AG08395 (cell line): ENCODE measurements around the gene TREML1.
A peak's percentile ranks its signal among the peaks of the same experiment; 100 is the strongest.

Experiments
- DNase-seq: peaks from one replicate; pipeline ENCODE4 v3.0.0; 2012; ENCODE audit warnings: mixed read lengths, low spot score

Gene TREML1

DNA sequence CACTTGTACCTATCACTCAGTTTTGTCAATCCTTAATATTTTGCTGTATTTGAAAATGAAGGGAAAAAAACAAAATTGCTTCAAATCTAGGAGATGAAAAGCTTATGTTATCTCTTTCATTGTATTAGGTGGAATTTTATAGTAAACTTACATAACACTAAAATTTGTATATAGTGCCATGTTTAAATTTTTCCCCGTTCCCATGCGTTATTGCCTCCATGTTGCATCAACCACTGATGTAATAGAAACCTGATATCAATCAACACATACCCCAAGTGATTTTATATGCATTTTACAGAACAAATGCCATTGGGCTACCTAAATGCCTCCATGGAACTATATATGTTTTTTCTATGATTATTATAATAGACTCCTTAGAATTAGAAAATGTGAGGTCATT lies 23.5 kb upstream of the TREML1 start:
- no peak for DNase-seq

DNA sequence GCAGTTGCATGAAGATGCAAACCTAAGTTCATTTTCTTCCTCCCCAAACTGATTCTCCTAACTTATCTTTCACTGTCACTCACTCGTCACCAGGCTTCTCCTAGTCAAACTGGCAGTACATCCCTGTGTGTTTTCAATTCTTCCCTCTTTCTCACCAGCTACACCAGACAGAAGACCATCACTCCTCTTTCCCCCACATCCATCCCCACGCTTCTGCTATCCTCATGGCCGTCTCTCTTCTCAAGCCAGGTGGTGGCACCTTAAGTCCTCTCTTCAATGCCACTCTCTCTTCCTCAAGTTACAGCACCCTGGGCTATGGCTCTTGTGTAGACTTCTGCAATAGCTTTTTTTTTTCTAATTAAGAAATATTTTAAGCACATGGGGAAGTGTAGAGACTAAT lies 23.1 kb upstream of the TREML1 start:
- DNase-seq, result no peak

GRCh38 chr6:41176189-41176588 lies 22.0 kb upstream of the TREML1 start:
- DNase-seq, result no peak

- no peak for DNase-seq
These were observed 20.9 kb upstream of the TREML1 start for GRCh38 chr6:41175084-41175483.

DNA sequence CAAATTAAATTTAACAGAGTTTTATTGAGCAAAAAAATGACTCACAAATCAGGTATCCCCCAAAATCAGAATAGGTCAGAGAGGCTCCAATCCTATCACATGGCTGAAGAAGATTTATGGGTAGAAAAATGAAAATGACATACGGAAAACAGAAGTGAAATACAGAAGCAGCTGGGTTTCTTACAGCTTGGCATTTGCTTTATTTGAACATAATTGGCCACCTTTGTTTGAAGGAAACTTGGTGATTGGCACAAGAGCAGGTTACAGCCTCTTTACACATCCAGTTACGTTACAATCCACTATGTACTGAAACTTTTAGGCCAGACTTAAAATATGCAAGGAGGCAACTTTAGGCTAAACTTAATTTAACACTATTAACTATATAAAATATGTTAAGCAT lies 20.5 kb upstream of the TREML1 start:
- DNase-seq, result no peak

- DNase-seq, result no peak
These were observed 17.8 kb upstream of the TREML1 start for GRCh38 chr6:41171908-41172307.

DNA sequence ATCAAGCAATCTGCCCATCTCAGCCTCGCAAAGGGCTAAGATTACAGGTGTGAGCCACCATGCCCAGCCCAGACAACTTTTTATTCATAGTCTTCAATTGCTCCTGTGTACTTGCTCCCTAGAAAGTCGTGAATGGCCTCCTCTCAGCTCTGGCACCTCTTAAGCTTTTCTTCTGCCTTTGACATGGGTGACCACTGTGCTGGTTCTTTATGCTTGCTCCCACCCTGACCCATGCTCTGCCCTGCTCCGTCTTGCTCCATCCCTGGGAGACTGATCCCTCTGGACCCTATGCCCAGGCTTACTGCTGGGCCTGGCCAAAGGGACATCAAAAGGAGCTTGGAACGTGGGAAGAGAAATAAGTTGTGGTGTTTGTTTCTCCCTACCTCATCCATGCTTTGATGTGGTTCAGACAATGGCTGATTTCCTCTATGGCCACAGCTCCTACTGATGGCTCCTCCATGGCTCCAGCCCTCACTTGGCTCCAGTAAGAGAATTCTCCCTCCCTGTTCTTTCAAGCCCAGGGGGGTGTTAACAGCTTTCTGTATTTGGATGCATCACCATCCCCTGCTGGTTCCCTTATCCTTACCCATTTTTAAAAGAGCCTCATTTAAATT lies 16.5 kb upstream of the TREML1 start:
- no peak for DNase-seq

DNA sequence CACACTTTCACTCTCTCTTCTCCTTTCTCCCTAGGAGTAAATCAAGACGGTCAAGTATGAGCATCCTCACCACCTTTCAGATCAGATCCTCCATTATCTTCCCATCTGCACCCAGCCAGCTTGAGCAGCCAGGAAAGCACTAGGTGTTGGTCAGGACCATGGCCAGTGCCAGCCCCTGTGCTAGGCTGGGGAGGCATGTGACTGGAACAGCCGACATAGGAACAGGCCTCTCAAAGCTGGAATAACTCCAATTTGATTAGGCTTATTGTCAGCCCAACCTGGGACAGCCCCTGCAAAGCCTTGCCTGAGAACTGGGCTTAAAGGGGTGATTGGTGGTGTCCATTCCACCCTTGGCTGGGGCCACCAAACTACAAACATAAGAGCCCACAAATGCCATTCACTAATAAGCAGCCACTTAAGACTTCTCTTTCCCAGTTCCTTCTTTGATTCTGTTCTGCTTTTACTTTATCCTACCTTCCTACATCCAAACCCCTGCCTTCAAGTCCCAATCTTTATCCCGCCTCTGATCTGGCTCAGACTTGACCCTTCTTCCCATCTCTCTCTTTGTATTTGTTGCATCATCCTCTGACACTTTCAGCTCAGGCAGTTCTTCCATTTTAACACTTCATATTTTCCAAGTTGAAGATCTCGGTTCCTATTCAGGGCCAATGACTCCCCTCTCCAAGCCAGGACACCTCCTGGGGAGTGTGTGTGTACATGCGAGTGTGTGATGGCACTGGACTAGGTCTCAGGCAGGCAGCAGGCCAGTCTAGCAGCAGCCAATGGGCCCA lies 13.2 kb upstream of the TREML1 start:
- peak; percentile 19 for DNase-seq

DNA sequence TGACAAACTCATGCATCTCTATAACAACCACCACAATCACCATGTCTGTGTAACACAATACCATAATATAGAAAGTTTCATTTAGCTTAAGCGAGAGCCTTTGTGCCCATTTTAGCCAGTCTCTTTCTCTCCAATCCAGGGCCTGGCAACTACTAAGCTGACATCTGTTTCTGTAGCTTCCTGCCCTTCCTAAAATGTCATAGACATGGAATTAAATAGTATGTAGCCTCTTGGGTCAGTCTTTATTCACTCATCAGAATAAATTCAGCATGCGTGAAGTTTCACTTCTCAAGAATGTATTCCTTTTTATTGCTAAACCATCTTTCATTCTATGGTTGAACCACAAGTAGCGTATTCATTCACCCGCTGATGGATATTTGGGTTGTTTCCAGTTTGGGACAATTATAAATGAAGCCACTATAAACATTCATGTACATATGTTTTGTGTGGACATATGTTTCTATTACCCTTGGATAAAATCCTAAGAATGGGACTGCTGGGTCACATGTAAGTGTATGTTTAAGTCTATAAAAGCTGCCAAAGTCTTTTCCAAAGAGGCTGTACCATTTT lies 10.5 kb upstream of the TREML1 start:
- DNase-seq, result no peak

DNA sequence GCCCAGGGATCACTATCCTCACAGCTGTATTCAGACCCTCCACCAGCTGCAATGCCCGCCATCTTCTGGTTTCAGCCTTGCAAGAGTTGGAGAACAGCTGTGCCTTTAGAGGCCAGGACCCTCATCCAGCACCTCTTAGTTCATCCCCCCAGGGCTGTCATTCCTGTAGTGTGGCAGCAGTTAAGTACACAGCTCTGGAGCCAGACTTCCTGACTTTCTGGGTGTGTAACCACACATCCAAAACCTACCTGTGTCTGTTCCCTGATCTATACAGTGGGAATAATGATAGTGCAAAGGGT lies 9.2 kb upstream of the TREML1 start:
- no peak for DNase-seq

DNA sequence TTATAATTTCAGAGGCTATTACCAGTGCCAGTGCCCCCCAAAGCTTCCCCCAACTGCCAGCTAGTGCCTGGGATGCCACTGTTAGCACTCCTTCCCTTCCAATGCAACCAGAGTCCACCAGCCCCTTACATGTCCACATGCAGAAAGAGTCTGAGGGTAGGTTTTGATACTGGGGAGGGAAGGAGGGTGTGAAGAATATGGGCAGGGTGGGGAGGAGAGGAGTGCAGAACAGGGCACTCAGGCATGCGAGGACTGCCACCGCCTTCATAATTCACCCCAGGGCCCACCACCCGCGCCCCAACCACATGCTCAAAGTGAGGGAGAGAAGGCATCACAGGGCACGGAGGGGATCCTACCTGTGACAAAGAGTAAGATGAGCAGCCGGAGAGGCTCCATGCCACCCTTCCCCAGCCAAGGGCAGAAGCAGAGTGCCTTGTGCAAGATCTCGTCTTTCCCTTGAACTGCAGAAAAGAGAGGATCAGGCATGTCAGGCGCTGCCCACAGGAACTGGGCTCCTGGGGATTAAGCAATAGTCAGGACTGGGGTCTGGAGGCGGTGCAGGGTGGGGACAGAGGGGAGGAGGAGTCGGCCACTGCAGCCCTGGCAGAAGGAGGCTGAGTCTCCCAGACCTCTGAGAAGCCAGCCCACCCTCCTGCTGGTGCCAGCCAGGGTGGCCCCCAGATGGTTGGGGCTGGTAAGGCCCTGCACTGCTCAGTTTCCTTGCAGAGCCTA lies 8.7 kb upstream of the TREML1 start, which contains the start of gene TREM2:
TSS of gene TREM2 (minus strand) at position 430 of the 732 bp plus-strand sequence. CDS start at position 396, 34 bp downstream.
- no peak for DNase-seq

- no peak for DNase-seq
These were observed 7.9 kb upstream of the TREML1 start for GRCh38 chr6:41161851-41162552.

GRCh38 chr6:41161380-41161779 lies 7.2 kb upstream of the TREML1 start:
- DNase-seq, result no peak

DNA sequence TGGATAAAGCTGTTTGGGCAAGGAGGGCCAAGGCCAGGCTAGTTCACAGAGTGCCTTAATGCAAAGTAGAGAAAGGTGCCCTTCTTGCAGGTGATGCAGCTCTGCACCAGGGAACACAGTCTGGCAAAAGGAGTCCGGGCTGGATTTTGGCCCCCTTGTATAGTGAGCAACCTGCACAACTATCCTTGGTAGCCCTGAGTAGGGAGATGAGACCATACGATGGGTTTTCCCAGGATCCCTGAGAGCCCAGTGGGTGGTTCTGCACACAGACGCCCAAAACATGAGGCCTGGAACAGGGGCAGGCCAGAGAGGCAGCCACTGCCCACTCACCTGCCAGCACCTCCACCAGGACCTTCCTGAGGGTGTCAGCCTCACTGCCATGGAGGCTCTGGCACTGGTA lies 6.8 kb upstream of the TREML1 start:
- DNase-seq, result no peak

GRCh38 chr6:41159415-41160082 lies 5.4 kb upstream of the TREML1 start:
- DNase-seq, result no peak

- DNase-seq, result no peak
These were observed 3.2 kb upstream of the TREML1 start for GRCh38 chr6:41157323-41157722.

DNA sequence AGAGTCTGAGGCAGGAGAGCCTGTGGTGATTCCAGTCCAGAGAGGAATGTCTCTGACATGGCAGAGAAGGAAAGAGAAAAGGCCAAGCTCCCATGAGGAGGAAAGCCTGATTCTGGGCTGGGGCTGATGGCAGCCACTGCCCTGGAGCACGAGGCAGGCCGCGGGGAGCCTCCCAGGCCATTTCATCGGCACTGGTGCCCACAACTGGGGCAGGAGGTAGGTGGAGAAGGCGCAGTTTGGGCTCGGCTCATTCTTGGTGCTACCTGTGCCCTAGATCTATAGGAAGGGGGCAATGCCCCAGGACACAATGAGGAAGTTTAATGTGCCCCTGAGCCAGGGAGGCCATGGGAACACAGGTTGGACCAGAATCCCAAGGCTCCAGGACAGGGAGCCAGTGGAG lies 2.6 kb upstream of the TREML1 start:
- DNase-seq, result no peak

DNA sequence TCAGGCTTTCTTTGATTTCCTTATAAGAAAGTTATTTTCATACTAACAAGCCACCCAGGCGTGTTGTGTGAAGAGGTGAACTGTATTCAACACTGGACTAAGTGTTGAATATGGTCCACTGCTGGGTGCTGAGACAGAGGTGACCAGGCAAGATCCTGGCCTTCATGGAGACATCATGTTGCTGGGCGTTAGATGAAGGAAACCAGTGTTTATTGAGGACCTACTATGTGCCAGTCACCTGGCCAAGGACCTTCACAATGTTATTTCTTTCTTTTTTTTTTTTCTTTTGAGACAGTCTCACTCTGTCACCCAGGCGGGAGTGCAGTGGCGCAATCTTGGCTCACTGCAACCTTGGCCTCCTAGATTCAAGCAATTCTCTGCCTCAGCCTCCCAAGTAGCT lies 1.9 kb upstream of the TREML1 start:
- no peak for DNase-seq

DNA sequence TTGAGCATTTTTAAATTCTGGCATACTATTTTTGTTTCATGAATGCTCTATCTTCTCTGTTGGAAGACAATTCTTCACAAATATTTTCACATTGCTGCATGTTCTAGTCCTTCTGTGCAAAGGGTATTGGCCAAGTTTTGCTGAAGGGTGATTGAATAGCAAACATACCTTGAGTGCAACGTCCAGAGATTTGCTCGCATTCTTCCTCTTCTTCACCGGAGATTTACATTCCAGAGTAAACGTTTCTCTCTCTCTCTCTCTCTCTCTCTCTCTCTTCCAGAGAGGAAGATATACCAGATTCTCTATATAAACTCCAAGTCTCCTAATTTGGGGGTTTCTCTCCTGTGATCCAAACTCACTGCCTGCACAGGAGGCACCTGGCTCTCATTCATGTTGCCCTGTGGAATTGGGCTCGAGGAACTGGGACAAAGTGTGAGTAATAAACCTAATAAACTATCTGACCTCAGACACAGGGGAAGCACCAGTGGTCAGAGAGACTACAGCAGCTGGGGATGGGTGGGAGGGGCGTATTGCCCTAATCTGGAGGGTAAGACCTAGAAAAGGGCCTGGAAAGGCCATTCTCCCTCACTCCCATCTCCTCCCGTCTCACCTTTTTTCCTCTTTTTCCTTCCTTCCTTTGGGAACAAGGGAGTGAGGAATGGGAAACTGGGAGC lies 1.1 kb upstream of the TREML1 start:
- no peak for DNase-seq

DNA sequence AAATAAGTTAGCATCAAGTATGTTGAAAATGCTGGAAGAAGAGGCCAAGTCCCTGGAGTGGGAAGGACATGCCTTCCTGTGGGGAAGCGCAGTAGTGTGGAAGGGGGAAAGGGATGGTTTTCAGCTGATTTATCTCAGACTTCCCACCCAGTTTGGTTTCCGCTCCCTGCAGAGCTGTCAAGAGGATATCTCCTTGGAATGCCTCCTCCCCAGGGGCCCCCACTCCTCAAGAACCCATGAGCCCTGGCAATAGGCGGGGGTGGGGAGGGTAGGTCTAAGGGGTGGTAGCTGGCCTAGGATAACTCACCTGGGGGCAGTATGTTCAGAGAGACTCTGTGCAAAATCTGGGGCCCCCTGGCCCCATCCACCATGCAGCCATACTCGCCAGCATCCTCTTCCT lies 696 bp downstream of the TREML1 start:
- no peak for DNase-seq

GRCh38 chr6:41150671-41151070 lies 3.5 kb downstream of the TREML1 start:
- DNase-seq, result no peak
